ENCODE results near the gene TRAPPC10.

GRCh38 chr21:43985690-43986251, 26.3 kb upstream of the TRAPPC10 start:
- TF ChIP-seq EP300 (IDR thresholded peaks at IDR 0.05; ENCODE audit: borderline replicate concordance) (no peak), EGR1 (IDR thresholded peaks at IDR 0.05) (no peak), FOXM1 (IDR thresholded peaks at IDR 0.05; ENCODE audit: borderline replicate concordance, low read depth) (no peak), RAD21 (IDR thresholded peaks at IDR 0.05; ENCODE audit: low read depth) (no peak), REST (IDR thresholded peaks at IDR 0.05; ENCODE audit: low read depth) (no peak), TCF12 (IDR thresholded peaks at IDR 0.05; ENCODE audit: low read depth) (no peak), YY1 (IDR thresholded peaks at IDR 0.05; ENCODE audit: low read depth) (no peak), TAF1 (IDR thresholded peaks at IDR 0.05; ENCODE audit: low read depth) (no peak), NFIC (IDR thresholded peaks at IDR 0.05) (no peak), MAX (IDR thresholded peaks at IDR 0.05) (no peak), CREB1 (IDR thresholded peaks at IDR 0.05; ENCODE audit: low read depth) (no peak), ZBTB7A (IDR thresholded peaks at IDR 0.05; ENCODE audit: low read depth) (no peak), CEBPB (IDR thresholded peaks at IDR 0.05) (no peak), USF1 (IDR thresholded peaks at IDR 0.05) (no peak)

Measured in Ishikawa (cell line).